LNCAP (cell line): ENCODE data around the gene FHIT.

Source experiments
- CTCF ChIP-seq: fragments of 450-650 bp; IDR thresholded peaks from 2 replicates; pipeline ENCODE4 v1.5.1; 2017; ENCODE audit warnings: mild to moderate bottlenecking

The FHIT gene

DNA sequence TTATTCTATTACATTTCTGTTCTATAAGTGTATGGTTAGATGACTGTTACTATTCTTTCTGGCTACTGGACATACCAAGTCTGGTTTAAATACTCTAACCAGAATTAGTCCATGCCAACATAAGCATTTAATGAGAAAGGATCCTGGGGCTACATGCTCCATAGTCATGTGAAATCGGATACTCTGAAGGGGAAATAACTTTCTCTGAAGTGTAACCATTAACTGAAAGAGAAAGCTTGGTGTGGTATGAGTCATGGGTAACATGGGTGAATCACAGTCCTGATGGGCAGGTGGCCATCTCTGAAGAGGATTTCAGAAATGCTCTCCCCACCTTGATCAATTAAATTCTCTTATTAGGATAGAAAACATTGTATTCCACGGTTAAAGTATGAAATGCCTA, 69.4 kb downstream of the FHIT start:
- TF ChIP-seq CTCF = no peak

DNA sequence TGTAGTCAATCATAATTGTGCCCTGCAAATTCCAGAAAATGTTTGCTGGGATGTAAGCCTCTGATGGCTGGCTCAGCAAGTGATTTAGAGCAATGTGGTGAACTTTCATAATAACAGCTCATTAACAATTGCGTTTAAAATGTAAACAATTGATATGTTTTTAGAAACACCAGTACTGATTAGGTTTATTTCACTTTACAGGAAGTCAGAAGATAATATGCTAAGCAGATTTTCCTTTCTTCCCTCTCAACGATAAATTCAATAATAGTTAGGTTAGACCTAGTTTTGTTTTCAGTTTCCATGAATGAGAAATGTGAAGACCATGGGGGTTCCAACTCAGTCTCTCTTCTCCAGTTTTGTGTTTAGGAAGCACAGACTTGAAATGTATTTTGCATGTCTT, 71.0 kb downstream of the FHIT start:
- no peak for TF ChIP-seq CTCF

- no peak for TF ChIP-seq CTCF
Measured at GRCh38 chr3:61178167-61178566, 73.1 kb downstream of the FHIT start.

DNA sequence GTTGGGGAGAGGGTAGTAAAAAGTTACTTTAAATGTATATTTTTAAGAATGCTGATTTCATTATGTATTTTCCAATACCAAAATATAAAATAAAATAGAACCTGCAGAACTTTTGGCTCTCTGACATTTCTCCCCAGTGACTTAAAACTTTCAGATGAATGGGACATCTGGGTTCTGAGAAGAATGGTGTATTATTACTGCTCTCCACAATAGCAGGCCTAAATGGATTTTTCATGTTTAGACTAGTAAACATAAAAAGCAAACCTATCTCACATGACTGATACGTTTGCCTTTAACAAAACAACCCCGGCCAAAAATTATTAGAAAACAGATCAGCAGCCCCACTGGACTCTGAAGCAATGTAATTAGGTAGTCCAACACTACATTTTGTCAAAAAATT, 73.8 kb downstream of the FHIT start:
- TF ChIP-seq CTCF = no peak

- no peak for TF ChIP-seq CTCF
Measured at GRCh38 chr3:61173676-61174075, 77.6 kb downstream of the FHIT start.

DNA sequence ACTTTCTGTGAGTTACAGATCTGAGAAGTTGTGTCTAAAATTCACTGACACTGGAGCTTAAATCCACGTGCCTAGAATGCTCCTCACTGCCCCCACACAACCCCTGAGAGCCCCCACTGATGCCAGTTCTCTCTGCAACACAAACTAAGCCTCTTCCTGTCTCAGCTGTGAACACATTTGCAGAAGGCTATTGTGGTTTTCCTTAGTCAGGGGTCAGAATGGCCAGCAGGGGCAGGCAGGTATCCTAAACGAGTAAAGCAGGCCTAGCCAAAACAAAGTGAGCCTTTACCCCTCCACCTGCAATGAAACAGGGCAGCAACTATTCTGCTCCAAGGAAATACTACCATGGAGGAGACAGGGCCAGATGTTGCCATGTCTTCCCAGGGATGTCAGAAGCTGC, 78.6 kb downstream of the FHIT start:
- no peak for TF ChIP-seq CTCF

DNA sequence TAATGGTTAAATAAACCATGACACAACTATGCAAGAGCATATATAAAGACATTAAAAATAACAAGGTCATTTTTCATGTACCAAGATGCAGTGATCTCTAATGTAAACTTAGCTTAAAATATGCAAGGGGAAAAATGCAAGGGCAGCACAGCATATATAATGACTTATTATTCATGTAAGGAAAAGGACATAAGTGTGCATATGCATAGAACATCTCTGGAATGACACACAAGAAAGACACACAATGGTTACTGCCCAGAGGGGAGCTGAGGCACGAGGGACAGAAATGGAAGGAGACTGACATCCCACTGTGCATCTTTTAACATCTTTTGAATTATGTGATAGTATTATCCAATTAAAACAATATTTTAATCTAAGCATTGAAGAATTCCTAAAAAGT, 79.0 kb downstream of the FHIT start:
- TF ChIP-seq CTCF = no peak

- no peak for TF ChIP-seq CTCF
Measured at GRCh38 chr3:61169621-61170251, 81.5 kb downstream of the FHIT start.
